GM21528 (cell line): ENCODE results near the gene AHDC1.
"Not testable (repeated sequence)": the region's sequence is repeated elsewhere in the genome, so short reads cannot be mapped to it uniquely, and the experiment has no call there.

Source experiments
- ATAC-seq: cut with Tn5 transposase; IDR thresholded peaks from one replicate; pipeline ENCODE4 v1.9.1; 2021; ENCODE audit warnings: mild to moderate bottlenecking, moderate library complexity; ENCODE audit not compliant: unreplicated experiment, low FRiP score

Gene AHDC1

DNA sequence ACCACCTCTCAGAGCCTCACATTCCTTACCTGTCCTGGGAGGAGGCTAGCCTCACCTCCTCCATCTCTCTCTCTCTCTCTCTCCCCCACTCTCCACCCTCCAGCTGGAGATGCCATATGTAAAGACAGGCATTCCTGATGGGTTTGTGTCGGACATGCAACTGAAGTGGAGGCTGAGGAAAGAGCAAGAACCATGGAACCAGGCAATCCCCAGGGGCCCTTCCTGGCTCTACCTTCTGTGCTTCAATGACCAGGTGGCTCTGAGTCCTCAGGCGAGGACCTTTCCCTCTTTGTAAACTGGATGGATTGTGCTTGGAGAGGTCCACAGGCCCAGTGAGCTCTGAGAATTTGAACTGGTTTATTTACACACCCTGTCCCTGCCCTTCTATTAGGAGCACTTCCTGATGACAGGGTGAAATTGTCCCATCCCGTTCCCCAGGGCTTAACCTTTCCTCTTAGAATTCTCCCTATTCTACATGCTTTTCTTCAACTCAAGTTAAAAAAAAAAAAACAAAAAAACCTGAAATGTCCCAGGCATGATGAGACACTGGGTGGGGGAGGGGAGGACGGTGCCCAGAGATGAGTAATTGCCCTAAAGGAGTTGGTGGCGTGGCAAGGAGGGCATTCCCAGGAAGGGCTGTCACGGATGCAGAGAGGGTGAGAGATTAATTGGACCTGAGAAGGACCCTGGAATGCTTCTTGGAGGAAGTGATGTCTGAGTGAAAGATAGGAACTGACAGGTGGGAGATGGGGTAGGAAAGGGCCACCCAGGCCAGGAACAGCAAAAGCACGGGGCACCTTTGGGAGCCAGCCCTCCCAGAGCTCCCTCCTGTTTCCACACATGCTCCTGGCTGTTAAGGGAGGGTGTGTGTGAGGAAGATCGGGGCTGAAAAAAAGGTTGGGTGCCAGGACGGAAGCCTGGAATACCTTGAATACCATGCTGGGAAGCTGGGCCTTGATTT, 63.8 kb downstream of the AHDC1 start:
- no peak for ATAC-seq

DNA sequence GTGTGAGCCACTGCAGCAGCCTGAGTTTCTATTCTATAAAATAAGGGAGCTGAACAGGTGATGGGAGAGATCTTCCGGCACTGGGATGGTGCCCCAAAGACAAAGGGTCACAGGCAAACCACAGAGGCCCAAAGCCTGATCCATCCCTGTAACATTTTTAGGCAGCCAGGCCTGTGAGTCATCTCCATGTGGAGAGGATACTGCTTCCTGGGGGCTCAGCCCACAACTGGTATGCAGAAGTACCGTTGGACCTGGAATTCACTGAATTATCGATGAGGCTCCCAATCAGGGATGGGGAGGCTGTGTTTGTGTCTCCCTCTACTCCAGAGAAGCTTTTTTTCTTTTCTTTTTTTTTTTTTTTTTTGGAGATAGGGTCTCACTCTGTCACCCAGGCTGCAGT, 65.2 kb downstream of the AHDC1 start:
- ATAC-seq = no peak

DNA sequence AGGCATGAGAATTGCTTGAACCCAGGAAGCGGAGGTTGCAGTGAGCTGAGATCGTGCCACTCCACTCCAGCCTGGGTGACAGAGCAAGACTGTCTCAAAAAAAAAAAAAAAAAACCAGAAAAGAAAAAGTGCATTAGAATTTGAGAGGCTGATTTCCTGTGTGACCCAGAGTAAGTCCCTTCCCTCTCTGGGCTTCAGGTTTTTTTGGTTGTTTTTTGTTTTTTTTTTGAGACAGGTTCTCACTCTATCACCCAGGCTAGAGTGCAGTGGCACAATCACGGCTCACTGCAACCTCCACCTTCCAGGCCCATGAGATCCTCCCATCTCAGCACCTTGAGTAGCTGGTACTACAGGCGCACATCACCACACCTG, 65.7 kb downstream of the AHDC1 start:
- ATAC-seq = not testable (repeated sequence)

DNA sequence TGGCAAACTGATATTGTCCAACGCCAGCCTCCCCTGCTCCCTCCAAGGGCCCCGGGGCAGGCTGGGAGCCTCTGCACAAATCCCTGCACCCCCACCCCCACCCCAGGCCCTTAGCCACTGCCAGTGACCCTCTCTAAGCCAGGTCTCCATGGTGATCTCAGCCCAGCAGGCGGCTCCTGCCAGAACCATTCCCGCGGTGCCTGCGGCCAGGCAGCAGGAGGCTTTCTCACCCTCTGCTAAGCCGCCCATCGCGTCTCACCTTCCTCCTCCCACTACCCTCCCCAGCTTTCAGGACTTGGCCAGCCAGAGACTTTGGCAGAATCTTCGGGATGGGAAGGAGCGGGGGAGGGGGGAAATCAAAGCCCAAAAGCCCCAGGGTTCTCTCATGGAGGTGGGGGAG, 67.2 kb downstream of the AHDC1 start:
- no peak for ATAC-seq

DNA sequence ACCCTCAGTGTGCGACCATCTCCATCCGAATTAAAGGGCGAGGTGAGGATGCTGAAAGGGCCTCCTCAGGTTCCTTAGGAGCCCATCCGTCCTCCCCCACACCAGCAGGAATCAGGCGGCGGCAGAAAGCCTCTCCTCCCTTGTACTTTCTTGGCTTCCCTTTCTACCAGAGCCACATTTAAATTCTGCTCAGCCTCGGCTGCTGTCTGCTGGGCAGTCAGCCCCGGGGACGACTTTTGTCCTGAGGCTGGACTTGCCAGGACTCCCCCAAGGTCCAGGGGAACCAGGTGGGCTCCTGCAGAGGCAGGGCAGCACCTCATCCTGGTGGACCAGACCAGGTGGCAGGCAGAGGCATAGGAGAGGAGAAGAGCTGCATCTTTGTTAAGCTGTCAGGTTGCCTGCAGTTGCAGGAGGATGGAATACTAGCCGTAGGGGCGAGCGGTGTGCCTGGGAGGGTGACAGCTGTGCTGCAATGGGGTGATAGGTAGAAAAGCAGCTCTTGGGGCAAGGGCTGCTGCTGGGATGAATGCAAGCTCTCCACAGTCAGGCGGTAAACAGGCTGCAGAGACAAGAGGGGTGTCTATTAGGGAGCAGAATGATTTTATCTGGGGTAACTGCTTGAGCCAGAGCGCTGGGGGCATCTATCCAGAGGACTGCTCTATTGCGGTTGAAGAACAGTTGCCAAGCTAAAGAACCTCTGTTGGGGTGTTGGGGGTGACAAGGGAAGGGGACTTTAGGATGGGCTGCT, 67.8 kb downstream of the AHDC1 start:
- no peak for ATAC-seq

DNA sequence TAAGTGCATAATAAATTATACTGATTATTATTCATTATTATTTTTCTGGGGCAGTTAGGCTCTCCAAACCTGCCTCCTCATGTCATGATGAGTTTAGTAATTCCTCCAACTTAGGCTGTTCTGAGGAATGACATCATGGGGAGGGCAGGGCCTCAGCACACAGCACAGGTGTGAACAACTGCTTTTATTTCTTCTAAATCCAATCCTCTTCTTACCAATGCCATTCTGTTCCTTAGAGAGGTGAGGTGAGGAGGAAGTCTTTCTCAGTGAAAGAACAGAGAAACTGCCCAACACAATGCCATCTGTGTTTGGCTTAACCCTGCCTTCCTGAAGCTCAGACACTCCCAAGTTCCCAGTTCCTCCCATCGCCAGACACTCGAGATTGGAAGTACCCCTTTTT, 68.6 kb downstream of the AHDC1 start:
- no peak for ATAC-seq

DNA sequence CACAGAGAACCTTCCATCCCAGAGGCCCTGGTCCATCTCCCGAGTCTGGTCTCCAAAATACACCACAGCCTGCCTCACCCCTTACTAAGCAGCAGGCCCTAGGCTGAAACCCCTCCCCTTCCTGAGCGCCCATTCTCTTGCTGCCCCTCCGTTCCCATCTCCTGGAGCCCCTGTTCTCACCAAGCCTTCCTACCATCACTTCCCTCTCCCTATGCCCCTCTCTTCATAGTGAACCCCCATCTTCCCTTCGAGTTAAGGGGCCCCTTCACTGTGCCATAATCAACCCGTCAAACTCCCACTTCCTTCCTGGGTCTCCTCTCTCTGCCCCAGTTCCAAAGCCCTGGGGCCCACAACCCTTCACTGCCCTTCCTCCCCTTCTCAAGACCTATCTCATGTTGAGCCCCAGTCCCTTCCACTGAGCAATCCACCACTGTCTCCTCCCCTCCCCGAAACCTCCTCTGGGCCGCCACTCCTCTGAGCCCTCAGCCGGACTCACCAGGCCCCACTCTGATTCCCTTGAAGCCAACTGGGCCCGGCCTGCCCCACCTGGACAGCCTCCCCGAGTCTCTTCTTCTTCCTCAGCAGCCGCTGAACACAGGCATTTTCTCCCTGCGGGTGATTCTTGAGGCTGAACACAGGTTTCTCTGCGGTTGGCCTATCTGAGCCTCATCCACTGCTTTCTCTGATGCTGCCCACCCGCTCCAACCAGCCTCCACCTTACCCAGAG, 71.8 kb downstream of the AHDC1 start:
- ATAC-seq = no peak

DNA sequence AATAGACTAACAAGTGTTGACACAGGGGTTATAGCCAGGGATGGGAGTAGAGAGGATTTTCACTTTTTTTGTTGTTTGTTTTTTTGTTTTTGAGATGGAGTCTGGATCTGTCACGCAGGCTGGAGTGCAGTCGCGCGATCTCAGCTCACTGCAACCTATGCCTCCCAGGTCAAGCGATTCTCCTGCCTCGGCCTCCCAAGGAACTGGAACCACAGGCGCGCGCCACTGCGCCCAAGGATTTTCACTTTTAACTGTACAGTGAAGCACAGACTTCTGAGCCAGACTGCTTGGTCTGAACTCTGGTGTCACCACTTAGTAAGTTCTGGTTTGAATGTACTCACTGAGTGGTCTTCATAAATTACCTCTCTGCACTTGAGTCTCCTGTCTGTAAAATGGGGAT, 73.8 kb downstream of the AHDC1 start:
- ATAC-seq = no peak

DNA sequence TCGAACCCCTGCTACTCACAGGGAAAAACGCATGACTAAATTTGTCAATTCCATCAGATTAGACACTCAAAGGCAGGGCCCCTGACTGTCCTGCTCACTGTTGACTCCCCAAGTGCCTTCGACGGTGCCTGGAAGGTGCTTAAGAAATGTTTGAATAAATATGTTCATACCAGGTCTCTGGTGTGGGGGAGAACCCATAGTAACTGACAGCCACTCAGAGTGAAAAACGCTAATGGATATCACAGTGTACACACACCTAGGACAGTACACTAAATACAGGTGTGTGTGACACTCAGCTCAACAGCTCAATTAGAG, 74.3 kb downstream of the AHDC1 start:
- no peak for ATAC-seq

DNA sequence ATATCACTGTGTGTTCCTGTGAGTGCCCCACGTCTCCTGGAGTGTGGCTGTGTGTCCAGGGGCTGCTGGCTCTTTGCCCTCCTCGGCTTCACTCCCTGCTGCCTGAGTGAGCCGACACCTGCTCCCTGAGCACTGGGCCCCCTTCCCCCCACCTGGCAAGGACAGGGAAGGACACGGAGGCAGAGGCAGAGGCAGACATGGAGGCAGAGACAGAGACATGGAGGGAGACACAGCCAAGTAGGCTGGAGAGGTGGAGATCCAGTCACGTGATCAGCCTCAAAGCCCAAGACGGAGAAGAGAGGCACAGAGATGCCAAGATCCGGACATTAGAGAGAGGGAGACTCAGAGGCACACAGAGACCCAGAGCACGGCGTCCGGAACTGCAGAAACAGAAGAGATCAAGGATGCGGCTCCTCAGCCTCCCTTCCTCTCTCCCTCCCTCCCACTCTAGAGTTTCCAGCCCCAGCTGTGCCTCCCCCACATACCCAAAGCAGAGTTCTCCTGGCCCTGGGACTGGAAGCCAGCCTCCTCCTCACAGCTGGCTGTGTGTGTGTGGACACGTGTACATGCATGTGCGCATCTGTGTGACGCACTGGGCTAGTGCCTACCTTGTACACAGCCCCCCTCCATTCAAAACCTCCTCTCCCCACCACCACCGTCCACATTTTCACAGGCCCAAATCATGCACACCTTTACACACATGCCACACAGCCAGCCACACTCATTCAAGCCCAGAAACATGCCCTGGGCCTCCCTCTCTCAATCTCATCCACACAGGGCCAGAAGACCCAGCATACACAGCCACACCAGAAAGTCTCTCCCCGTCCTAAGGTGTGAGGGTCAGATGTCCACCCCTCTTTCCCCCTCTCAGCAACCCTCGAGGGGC, 74.9 kb downstream of the AHDC1 start:
- ATAC-seq = no peak

DNA sequence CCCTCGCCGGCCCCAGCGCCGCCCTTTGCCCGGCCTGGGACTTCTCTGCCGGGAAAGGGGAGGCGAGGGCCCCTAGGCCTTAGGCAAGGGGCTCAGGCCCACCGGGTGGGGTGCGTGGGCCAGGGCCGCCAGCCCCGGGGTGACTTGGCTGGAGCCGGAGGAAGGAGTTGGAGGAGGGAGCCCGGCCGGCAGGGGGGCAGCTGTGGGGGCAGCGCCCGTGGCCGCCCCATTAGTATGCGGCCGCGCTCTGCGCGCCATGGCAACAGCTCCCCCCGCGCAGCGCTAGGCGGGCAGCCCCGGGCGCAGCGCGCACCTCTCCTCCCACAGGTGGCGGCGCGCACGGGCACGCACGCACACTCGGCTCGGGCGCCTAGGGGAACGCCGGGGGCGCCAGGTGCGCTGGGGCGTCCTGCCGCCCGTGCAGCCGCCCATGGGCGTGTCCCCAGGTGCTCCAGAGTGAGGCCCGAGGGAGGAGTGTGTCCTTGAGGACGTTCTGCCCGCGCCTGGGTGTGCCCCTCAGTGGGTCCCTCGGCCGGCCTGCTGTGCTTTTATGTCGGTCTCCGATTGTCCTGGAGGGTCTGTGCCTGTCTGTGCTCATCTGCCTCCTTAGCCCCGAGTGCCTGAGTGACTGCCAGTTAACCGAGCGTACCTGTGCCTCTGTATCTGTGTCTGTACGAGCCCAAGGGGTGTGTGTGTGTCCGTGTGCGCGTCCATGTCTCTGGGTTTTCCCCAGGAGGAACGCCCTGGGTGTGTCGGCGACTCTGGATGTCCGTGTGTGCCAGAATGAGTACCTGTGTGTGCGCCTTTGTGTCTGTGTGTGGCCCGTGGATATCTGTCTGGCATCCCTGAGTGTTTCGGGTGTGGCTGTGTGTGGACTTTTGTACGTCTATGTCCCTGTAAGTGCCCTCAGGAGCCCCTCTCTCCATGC, 75.8 kb downstream of the AHDC1 start:
- ATAC-seq = no peak

DNA sequence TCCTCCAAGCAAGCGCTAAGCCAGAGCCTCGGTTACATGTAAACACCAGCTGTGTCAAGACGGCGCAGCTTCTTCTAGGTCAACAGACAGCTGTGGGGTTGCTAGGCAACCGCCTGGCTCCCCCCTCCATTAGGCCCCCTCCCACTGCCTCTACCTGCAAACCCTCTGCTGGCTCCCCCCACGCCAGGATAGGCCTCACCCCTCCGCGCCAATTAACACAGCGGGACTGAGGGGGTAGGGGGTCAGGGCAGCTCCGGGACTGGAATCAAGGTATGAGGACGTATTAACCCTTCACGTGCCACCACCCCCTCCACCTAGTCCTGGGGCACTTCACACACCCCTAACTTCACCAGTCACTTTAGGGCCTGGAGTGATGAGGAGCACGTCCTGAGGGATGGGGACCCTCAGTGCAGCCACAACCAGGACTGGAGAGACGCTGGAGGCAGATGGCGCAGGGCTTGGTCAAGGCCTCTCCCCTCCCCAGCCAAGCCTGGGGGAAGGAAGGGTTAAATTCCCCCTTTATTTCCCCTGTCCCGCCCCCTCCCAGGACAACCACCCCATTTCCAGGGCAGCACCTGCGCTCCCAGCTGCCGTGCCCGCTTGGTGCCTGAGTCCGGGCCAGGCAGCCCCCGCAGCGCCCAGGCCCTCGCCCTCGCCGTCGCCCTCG, 76.6 kb downstream of the AHDC1 start:
- ATAC-seq = no peak

DNA sequence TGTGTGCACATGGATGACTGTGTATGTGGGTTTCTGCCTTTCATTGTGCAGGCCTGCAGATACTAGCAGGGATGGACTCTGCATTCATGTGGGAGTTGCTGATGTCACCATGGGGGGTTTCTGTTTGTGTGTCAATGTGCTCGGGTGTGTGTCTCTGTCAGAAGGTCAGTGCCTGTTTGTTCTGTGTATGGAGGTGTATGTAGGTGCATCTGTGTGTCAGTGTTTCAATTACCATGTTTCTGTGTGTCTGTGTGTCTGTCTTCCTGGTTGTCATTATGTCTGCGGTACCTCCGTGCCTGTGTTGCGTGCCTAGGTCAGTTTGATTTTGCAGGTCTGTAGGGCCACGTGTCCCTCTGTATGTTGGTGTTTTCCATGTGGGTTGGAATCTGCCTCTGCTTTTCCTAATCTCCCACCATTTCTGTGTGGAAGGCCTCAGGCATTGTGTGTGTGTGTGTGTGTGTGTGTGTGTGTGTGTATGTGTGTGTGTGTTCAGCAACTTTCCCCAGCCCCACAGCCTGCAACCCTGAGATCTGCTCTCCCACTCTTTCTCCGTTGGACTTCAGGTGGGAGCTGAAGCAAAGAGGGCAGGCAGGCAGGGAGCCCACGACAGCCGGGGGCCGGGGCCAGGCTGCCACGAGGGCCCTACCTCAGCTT, 77.2 kb downstream of the AHDC1 start:
- ATAC-seq = no peak

DNA sequence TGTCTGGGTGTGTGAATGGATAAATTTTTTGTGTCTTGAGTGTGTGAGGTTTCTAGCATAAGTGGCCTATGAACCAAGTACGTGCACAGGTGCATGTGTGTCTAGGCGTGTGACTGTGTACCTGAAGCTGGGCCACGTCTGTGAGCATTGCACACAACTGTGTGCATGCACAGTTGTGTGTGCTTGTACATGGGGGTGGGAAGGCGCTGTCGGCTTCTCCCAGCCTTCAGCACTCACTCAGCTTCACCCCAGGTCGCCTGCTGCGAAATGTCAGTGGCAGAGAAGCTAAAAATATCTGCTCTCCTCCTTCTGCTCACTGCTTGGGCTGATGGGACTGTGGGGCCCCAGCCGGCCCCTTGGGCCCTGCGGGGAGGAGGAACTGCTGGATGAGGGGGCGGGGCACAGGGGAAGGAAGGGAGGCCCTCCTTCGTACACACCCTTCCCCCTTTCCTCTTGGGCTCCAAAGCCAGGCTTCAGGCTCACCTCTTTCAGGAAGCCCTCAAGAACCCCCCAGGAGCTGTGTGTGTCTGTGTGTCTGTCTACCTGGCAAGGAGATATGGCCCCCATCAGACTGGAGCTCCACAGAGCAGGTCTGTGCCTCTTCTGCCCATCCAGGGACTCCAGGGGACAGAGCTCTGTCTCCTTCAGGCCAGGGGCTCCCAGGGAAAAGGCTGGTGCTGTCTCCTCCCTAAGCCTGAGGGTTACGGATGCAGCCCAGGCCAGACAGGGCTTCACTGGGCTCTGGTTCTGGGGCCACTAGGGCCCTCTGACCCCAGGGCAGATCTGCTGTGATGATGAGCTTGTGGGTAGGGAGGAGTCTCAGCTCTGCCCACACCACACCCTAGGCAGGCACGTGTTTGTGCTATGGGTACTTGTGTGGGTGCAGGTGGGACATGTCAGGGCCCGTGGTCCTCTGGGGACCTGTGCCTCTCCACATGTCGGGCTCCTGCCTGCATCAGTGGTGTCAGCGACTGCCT, 78.4 kb downstream of the AHDC1 start:
- ATAC-seq = no peak

DNA sequence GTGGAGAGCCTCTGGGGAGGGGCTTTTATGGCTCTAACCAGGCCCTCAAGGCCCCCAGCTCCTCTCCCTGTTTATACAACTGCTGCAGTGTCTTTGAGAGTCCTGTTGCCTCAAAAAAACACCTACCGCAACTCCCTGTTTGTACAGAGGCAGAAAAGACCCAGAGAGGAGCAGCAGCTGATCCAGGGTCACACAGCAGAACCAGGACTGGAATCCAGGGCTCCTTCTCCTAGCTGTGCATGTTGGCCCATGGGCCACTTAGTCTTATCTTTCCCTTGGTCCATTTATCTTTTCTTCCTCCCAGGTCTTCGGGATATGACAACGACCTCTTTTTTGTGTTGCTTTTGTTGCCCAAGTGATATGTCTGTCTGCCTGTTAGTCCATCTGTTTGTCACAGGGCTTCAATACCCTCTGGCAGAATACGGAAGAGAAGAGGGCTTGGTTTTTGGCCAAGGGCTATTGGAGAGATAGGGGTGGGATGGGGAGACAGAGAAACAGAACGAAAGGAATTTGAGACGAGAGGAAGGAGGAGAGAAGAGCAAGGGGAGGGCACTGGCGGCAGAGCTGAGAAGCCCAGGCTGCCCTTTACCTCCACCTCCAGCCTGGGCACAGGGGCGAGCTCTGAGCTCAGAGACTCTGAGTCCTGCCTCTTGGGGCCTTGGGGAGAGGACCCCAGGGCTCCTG, 80.5 kb downstream of the AHDC1 start:
- no peak for ATAC-seq
